ENCODE measurements around the gene RPL12. TPM values are rescaled to one million over a fixed set of nuclear protein-coding genes. Genes with fewer than 3 reads are reported as not detected.
A peak's percentile ranks its signal among the peaks of the same experiment; 100 is the strongest.

Gene RPL12
- total RNA-seq, 2 experiments from 2014 or later, result 1,248 to 1,328 TPM

- Mint-ChIP-seq H3K9me3 (ENCODE audit: insufficient read depth) (peaks cover 1% of the 10 kb centered on the region), H3K4me1 (ENCODE audit: low read depth) (peaks cover 51% of the 10 kb centered on the region), H3K36me3 (ENCODE audit: low read depth) (peaks cover 68% of the 10 kb centered on the region), H3K4me3 (peak overlapping the region; percentile 95), H3K27me3 (ENCODE audit: low read depth) (no peaks in the 10 kb centered on the region), H3K27ac (peak overlapping the region; percentile 97)
- CTCF ChIA-PET, result interaction anchor here (0.8 to 1.1 kb wide), 2 partner anchors 53 to 234 kb away, joined by 3 to 5 read pairs; partner anchors contain the start of gene SLC2A8
- DNase-seq (no peak), ATAC-seq (no peak)
- POLR2A ChIA-PET, result interaction anchor here (0.6 to 2.8 kb wide), 6 partner anchors 10 to 708 kb away, joined by 3 to 40 read pairs (median 4); partner anchors contain the start of gene ZNF79
These were observed 1.8 kb downstream of the RPL12 start for GRCh38 chr9:127449332-127449966.

- Mint-ChIP-seq H3K4me3 (peak overlapping the region; percentile 95), H3K27ac (peak overlapping the region; percentile 97), H3K9me3 (ENCODE audit: insufficient read depth) (peaks cover 8% of the 10 kb centered on the region), H3K36me3 (ENCODE audit: low read depth) (peaks cover 77% of the 10 kb centered on the region), H3K27me3 (ENCODE audit: low read depth) (no peaks in the 10 kb centered on the region), H3K4me1 (ENCODE audit: low read depth) (peaks cover 48% of the 10 kb centered on the region)
- DNase-seq, result no peak
- ATAC-seq, result no peak
- ChIA-PET POLR2A (interaction anchor here (0.6 to 1.4 kb wide), 2 partner anchors 24 to 684 kb away, joined by 4 to 6 read pairs; partner anchors contain the start of gene ZNF79), CTCF (no interaction called here)
These were observed 2.9 kb downstream of the RPL12 start for GRCh38 chr9:127448112-127448805.

- H3K9me3 Mint-ChIP-seq (ENCODE audit: insufficient read depth), result peaks cover 8% of the 10 kb centered on the region
- DNase-seq (no peak), ATAC-seq (no peak)
- ChIA-PET POLR2A (interaction anchor here (0.6 to 1.4 kb wide), 3 partner anchors 10 to 683 kb away, joined by 3 to 6 read pairs (median 4); partner anchors contain the start of gene ZNF79), CTCF (no interaction called here)
- peaks cover 44% of the 10 kb centered on the region for H3K4me1 Mint-ChIP-seq (ENCODE audit: low read depth)
- peak overlapping the region; percentile 97 for H3K27ac Mint-ChIP-seq
- no peak overlapping the region for H3K4me3 Mint-ChIP-seq
- no peaks in the 10 kb centered on the region for H3K27me3 Mint-ChIP-seq (ENCODE audit: low read depth)
- peaks cover 83% of the 10 kb centered on the region for H3K36me3 Mint-ChIP-seq (ENCODE audit: low read depth)
These were observed 3.6 kb downstream of the RPL12 start for GRCh38 chr9:127447416-127448111.

- no peaks in the 10 kb centered on the region for H3K27me3 Mint-ChIP-seq (ENCODE audit: low read depth)
- H3K4me1 Mint-ChIP-seq (ENCODE audit: low read depth), result peaks cover 37% of the 10 kb centered on the region
- peaks cover 8% of the 10 kb centered on the region for H3K9me3 Mint-ChIP-seq (ENCODE audit: insufficient read depth)
- DNase-seq, result no peak
- H3K4me3 Mint-ChIP-seq, result no peak overlapping the region
- ChIA-PET CTCF (no interaction called here), POLR2A (interaction anchor here (0.8 kb wide), 1 partner anchor 9 kb away, joined by 3 read pairs; no protein-coding TSS in a partner anchor)
- peak overlapping the region; percentile 60 for H3K27ac Mint-ChIP-seq
- H3K36me3 Mint-ChIP-seq (ENCODE audit: low read depth), result peaks cover 90% of the 10 kb centered on the region
- no peak for ATAC-seq
These were observed 4.3 kb downstream of the RPL12 start for GRCh38 chr9:127446713-127447415.

- H3K27me3 Mint-ChIP-seq (ENCODE audit: low read depth), result no peaks in the 10 kb centered on the region
- peaks cover 36% of the 10 kb centered on the region for H3K4me1 Mint-ChIP-seq (ENCODE audit: low read depth)
- H3K4me3 Mint-ChIP-seq, result no peak overlapping the region
- ChIA-PET POLR2A (no interaction called here), CTCF (no interaction called here)
- peaks cover 93% of the 10 kb centered on the region for H3K36me3 Mint-ChIP-seq (ENCODE audit: low read depth)
- ATAC-seq (no peak), DNase-seq (no peak)
- peak overlapping the region; percentile 60 for H3K27ac Mint-ChIP-seq
- peaks cover 8% of the 10 kb centered on the region for H3K9me3 Mint-ChIP-seq (ENCODE audit: insufficient read depth)
These were observed 5.1 kb downstream of the RPL12 start for GRCh38 chr9:127445851-127446712.

- peaks cover 8% of the 10 kb centered on the region for H3K9me3 Mint-ChIP-seq (ENCODE audit: insufficient read depth)
- ATAC-seq, result no peak
- POLR2A ChIA-PET, result no interaction called here
These were observed 6.0 kb downstream of the RPL12 start for GRCh38 chr9:127444921-127445850.

GRCh38 chr9:127444283-127444920 is 6.8 kb downstream of the RPL12 start:
- POLR2A ChIA-PET, result no interaction called here
- no peak overlapping the region for H3K27ac Mint-ChIP-seq
- CTCF ChIA-PET, result no interaction called here

More at GRCh38 chr9:127444921-127445850, 6.0 kb downstream of the RPL12 start:
- peaks cover 95% of the 10 kb centered on the region for H3K36me3 Mint-ChIP-seq (ENCODE audit: low read depth)
- peak overlapping the region; percentile 6 for H3K27ac Mint-ChIP-seq
- H3K4me1 Mint-ChIP-seq (ENCODE audit: low read depth), result peaks cover 34% of the 10 kb centered on the region
- no peak overlapping the region for H3K4me3 Mint-ChIP-seq
- DNase-seq, result no peak
- no peaks in the 10 kb centered on the region for H3K27me3 Mint-ChIP-seq (ENCODE audit: low read depth)
- CTCF ChIA-PET, result no interaction called here

GRCh38 chr9:127438394-127438793 is 12.8 kb downstream of the RPL12 start:
- DNase-seq (no peak), ATAC-seq (no peak)
- Mint-ChIP-seq H3K27ac (no peak overlapping the region), H3K36me3 (ENCODE audit: low read depth) (peaks cover 87% of the 10 kb centered on the region), H3K9me3 (ENCODE audit: insufficient read depth) (no peaks in the 10 kb centered on the region), H3K4me1 (ENCODE audit: low read depth) (peaks cover 14% of the 10 kb centered on the region), H3K4me3 (no peak overlapping the region), H3K27me3 (ENCODE audit: low read depth) (no peaks in the 10 kb centered on the region)
- CTCF ChIA-PET, result no interaction called here
- POLR2A ChIA-PET, result interaction anchor here (0.6 to 2.0 kb wide), 2 partner anchors 9 to 12 kb away, joined by 3 to 20 read pairs; partner anchors contain the start of genes LRSAM1 and RPL12

More at GRCh38 chr9:127444283-127444920, 6.8 kb downstream of the RPL12 start:
- Mint-ChIP-seq H3K27me3 (ENCODE audit: low read depth) (no peaks in the 10 kb centered on the region), H3K9me3 (ENCODE audit: insufficient read depth) (peaks cover 8% of the 10 kb centered on the region), H3K4me1 (ENCODE audit: low read depth) (peaks cover 27% of the 10 kb centered on the region), H3K36me3 (ENCODE audit: low read depth) (peaks cover 95% of the 10 kb centered on the region), H3K4me3 (no peak overlapping the region)
- ATAC-seq (no peak), DNase-seq (no peak)

- peak; percentile 45 for ATAC-seq
- Mint-ChIP-seq H3K36me3 (ENCODE audit: low read depth) (peaks cover 86% of the 10 kb centered on the region), H3K27me3 (ENCODE audit: low read depth) (no peaks in the 10 kb centered on the region), H3K9me3 (ENCODE audit: insufficient read depth) (no peaks in the 10 kb centered on the region), H3K27ac (peak overlapping the region; percentile 37), H3K4me3 (no peak overlapping the region), H3K4me1 (ENCODE audit: low read depth) (peaks cover 14% of the 10 kb centered on the region)
- DNase-seq, result no peak
- ChIA-PET CTCF (interaction anchor here (1.0 to 1.4 kb wide), 2 partner anchors 12 to 503 kb away, joined by 3 to 4 read pairs; no protein-coding TSS in a partner anchor), POLR2A (interaction anchor here (0.6 to 2.0 kb wide), 3 partner anchors 9 to 632 kb away, joined by 3 to 20 read pairs (median 3); partner anchors contain the start of genes LRSAM1 and RPL12)
These were observed 13.5 kb downstream of the RPL12 start for GRCh38 chr9:127437497-127438264.
